ENCODE measurements around the gene DDX25.
"Not testable (repeated sequence)": the region's sequence is repeated elsewhere in the genome, so short reads cannot be mapped to it uniquely, and the experiment has no call there.

Gene DDX25

DNA sequence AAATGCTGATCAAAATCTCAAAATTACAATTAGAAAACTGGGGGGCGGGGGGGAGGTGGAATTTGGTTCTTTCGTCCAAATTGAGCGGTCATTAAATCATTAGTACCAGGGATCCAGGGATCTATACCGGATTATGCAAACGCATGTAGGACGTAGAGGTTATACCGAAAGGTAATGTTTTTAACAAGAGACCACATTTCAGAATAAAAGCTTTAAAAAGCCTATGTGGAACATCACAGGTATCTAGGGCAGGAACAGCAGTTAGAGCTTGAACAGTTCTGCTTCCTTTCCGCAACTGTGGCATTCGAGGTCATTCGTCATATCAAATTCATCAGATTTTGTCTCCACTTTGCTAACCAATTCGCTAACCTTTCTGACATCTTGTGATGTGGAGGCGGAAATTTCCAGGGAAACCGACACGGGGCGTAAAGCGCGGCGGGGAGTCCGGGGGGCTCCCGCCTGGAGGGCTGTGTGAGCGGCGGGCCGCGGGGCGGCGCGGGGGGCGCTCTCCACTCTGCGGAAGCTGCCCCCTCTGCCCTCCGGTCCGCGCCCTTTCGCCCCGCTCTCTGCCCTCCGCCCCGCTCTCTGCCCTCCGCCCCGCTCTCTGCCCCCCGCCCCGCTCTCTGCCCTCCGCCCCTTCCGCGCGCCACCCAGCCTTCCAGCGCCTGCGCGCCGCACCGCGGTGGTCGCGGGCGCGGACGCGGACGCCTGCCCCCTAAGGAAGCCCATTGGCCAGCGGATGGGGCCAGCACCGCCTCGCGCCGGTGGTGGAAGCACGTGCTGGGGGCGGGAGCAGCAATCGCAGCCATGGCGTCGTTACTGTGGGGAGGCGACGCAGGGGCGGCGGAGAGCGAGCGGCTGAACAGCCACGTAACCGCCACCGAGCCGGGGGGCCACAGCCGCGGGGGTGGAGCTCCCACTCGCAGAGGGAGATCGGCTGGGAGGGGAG lies at the start of gene DDX25:
Gene DDX25, plus strand, starts transcription at position 798 of the 949 bp plus-strand sequence. Its CDS starts 10 bp downstream, at position 808.
- POLR2A ChIA-PET, result interaction anchor here (0.7 to 2.0 kb wide), 11 partner anchors 9 to 307 kb away, joined by 3 to 27 read pairs (median 5); partner anchors contain the start of genes FAM118B, HYLS1 and RPUSD4
- TF ChIP-seq TARDBP (IDR thresholded peaks at IDR 0.05), result no peak
- no peak for TF ChIP-seq L3MBTL2 (conservative IDR thresholded peaks at IDR 0.05)
- no peak for DNase-seq (ENCODE audit: extremely low spot score)
- CTCF ChIA-PET, result no interaction called here

DNA sequence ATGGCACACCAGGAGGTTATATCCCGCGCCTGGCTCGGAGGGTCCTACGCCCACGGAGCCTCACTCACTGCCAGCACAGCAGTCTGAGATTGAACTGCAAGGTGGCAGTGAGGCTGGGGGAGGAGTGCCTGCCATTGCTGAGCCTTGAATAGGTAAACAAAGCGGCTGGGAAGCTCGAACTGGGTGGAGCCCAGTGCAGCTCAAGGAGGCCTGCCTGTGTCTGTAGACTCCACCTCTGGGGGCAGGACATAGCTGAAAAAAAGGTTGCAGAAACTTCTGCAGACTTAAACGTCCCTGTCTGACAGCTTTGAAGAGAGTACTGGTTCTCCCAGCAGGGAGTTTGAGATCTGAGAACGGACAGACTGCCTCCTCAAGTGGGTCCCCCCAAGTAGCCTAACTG lies 46.6 kb upstream of the DDX25 start:
- CTCF ChIA-PET, POLR2A ChIA-PET: not testable (repeated sequence)

DNA sequence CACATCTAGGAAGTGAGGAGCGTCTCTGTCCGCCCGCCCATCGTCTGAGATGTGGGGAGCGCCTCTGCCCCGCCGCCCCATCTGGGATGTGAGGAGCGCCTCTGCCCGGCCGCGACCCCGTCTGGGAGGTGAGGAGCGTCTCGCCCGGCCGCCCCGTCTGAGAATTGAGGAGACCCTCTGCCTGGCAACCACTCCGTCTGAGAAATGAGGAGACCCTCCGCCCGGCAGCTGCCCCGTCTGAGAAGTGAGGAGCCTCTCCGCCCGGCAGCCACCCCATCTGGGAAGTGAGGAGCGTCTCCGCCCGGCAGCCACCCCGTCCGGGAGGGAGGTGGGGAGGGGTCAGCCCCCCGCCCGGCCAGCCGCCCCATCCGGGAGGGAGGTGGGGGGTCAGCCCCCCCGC lies 41.5 kb upstream of the DDX25 start:
- POLR2A ChIA-PET; DNase-seq (ENCODE audit: extremely low spot score); CTCF ChIA-PET: not testable (repeated sequence)

More for the DNA sequence above, 46.6 kb upstream of the DDX25 start:
- DNase-seq (ENCODE audit: extremely low spot score), result not testable (repeated sequence)

DNA sequence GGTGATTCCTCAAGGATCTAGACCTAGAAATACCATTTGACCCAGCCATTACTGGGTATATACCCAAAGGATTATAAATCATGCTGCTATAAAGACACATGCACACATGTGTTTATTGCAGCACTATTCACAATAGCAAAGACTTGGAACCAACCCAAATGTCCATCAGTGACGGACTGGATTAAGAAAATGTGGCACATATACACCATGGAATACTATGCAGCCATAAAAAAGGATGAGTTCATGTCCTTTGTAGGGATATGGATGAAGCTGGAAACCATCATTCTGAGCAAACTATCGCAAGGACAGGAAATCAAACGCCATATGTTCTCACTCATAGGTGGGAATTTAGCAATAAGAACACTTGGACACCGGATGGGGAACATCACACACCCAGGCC lies 39.0 kb upstream of the DDX25 start:
- POLR2A ChIA-PET; CTCF ChIA-PET; DNase-seq (ENCODE audit: extremely low spot score): not testable (repeated sequence)

DNA sequence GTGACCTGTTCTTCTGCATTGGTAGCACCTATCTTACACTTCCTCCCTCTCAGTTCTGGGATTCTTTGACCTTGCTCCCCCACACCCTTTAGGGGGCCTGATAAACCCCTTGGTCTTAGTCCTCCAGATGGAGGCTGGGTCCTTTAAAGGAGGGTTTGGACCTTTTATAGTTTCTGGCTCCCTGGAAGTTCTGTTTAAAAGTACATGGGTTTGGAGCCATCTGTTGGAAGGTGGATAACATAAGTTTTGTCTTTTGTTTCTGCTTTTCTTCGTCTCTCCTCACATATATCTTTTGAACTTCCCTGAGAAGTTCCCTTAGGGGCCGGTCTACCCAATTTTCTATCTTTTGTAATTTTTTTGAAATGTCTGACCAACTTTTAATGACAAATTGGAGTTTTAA lies 34.8 kb upstream of the DDX25 start:
- no peak for TF ChIP-seq SP1 (IDR thresholded peaks at IDR 0.05)
- no peak for TF ChIP-seq CTBP1 (IDR thresholded peaks at IDR 0.05; ENCODE audit: borderline replicate concordance)
- TF ChIP-seq ZNF384 (IDR thresholded peaks at IDR 0.05), result no peak
- no peak for TF ChIP-seq NFRKB (IDR thresholded peaks at IDR 0.05)
- TF ChIP-seq FOXA1 (IDR thresholded peaks at IDR 0.05), result no peak
- no peak for TF ChIP-seq LEF1 (IDR thresholded peaks at IDR 0.05; ENCODE audit: borderline replicate concordance)
- TF ChIP-seq L3MBTL2 (conservative IDR thresholded peaks at IDR 0.05), result no peak
- no peak for TF ChIP-seq ELF4 (IDR thresholded peaks at IDR 0.05)
- no peak for TF ChIP-seq ARNT (IDR thresholded peaks at IDR 0.05)
- ChIA-PET POLR2A (no interaction called here), CTCF (interaction anchor here (0.7 kb wide), 1 partner anchor 23 kb away, joined by 3 read pairs; no protein-coding TSS in a partner anchor)
- DNase-seq (ENCODE audit: extremely low spot score), result no peak

DNA sequence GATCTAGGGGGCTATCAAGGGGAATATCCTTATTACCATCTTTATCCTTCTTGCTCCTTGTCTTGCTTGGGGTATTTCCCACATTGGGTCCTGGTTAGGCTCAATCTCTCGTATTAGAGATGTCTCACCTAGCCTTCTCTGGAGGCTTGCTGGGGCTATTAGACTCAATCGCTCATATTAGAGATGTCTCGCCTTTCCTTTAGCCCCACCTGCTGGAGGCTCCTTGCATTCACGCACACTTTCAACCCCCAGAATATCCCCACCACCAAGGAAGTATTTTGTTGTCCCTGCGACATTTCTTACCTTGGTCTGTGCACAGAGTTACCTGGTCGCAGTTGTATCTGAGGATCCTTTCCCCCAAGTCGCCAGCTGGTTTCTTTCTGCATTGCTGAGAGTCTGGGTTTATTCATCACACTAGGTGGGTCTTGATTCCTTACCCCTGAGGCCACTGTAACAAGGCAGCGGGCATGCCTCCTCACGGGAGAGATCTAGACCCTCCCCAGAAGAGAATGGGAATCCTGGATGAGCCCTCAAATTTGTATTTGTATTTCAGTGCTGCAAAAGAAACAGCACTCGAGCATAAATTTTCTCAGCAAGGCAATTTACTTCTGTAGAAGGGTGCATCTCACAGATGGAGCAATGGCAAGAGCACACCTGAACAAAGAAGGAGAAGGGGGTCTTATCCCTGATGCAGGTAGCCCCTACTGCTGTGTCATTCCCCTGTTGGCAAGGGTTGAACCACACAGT lies 32.7 kb upstream of the DDX25 start:
- CTCF ChIA-PET, result interaction anchor here (0.6 kb wide), 1 partner anchor 444 kb away, joined by 3 read pairs; no protein-coding TSS in a partner anchor
- peak; percentile 65 for DNase-seq (ENCODE audit: extremely low spot score)
- TF ChIP-seq SUZ12 (IDR thresholded peaks at IDR 0.05), result no peak
- no peak for TF ChIP-seq ELF4 (IDR thresholded peaks at IDR 0.05)
- no peak for TF ChIP-seq SP1 (IDR thresholded peaks at IDR 0.05)
- no peak for TF ChIP-seq ARNT (IDR thresholded peaks at IDR 0.05)
- no peak for TF ChIP-seq ZNF384 (IDR thresholded peaks at IDR 0.05)
- TF ChIP-seq HDGF (IDR thresholded peaks at IDR 0.05; ENCODE audit: borderline replicate concordance), result no peak
- no peak for TF ChIP-seq LEF1 (IDR thresholded peaks at IDR 0.05; ENCODE audit: borderline replicate concordance)
- TF ChIP-seq, protein P1, sequence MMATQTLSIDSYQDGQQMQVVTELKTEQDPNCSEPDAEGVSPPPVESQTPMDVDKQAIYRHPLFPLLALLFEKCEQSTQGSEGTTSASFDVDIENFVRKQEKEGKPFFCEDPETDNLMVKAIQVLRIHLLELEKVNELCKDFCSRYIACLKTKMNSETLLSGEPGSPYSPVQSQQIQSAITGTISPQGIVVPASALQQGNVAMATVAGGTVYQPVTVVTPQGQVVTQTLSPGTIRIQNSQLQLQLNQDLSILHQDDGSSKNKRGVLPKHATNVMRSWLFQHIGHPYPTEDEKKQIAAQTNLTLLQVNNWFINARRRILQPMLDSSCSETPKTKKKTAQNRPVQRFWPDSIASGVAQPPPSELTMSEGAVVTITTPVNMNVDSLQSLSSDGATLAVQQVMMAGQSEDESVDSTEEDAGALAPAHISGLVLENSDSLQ (IDR thresholded peaks at IDR 0.05), result no peak
- TF ChIP-seq CTBP1 (IDR thresholded peaks at IDR 0.05; ENCODE audit: borderline replicate concordance), result no peak
- TF ChIP-seq FOXM1 (IDR thresholded peaks at IDR 0.05; ENCODE audit: borderline replicate concordance), result no peak
- POLR2A ChIA-PET, result no interaction called here

DNA sequence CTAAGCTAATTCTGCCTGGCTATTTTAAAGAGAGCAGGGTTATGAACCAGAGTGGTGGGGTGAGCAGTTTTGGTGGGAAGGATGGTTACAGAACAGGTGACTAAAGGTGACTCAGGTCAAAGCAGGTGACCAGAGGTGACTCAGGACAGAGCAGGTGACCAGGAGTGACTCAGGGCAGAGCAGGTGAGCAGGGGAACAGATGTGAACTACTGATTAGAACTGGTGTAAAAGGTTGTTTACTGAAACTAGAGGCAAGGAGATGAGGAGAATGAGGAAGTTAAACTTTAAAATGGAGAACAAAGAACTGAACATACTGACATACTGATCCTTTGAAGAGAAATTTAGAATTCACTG lies 32.2 kb upstream of the DDX25 start:
- ChIA-PET POLR2A (no interaction called here), CTCF (interaction anchor here (0.6 kb wide), 1 partner anchor 444 kb away, joined by 3 read pairs; no protein-coding TSS in a partner anchor)
- DNase-seq (ENCODE audit: extremely low spot score), result no peak
- no peak for TF ChIP-seq FOXK2 (IDR thresholded peaks at IDR 0.05)
- no peak for TF ChIP-seq LEF1 (IDR thresholded peaks at IDR 0.05; ENCODE audit: borderline replicate concordance)
- no peak for TF ChIP-seq ELF4 (IDR thresholded peaks at IDR 0.05)
- no peak for TF ChIP-seq TARDBP (IDR thresholded peaks at IDR 0.05)
- no peak for TF ChIP-seq L3MBTL2 (conservative IDR thresholded peaks at IDR 0.05)
- TF ChIP-seq CTBP1 (IDR thresholded peaks at IDR 0.05; ENCODE audit: borderline replicate concordance), result no peak
- no peak for TF ChIP-seq FOXA1 (IDR thresholded peaks at IDR 0.05)
- TF ChIP-seq ARNT (IDR thresholded peaks at IDR 0.05), result no peak
- no peak for TF ChIP-seq FOXM1 (IDR thresholded peaks at IDR 0.05; ENCODE audit: borderline replicate concordance)
- no peak for TF ChIP-seq BHLHE40 (IDR thresholded peaks at IDR 0.05; ENCODE audit: borderline replicate concordance)
- TF ChIP-seq NFRKB (IDR thresholded peaks at IDR 0.05), result no peak
- no peak for TF ChIP-seq SUZ12 (IDR thresholded peaks at IDR 0.05)
- TF ChIP-seq SP1 (IDR thresholded peaks at IDR 0.05), result no peak
- TF ChIP-seq, protein P1 (IDR thresholded peaks at IDR 0.05), result no peak
- no peak for TF ChIP-seq ZNF384 (IDR thresholded peaks at IDR 0.05)

Data from HEK293T (cell line).